ENCODE data around the gene PDE9A. TPM values are rescaled to one million over a fixed set of nuclear protein-coding genes. Genes with fewer than 3 reads are reported as not detected.

Gene PDE9A
- polyA plus RNA-seq, 1 experiment = 0.14 TPM

GRCh38 chr21:42704861-42705260 lies 51.4 kb downstream of the PDE9A start:
- no peak overlapping the region for H3K27ac ChIP-seq (ENCODE audit: low read depth, low read length)
- DNase-seq (ENCODE audit: low read depth, low spot score) = no peak
- POLR2A ChIA-PET = no interaction called here
- no peak overlapping the region for H3K4me3 ChIP-seq (ENCODE audit: low read depth, low read length)
- no peaks in the 10 kb centered on the region; the same call in 1 of the 2 replicates for H3K9me3 ChIP-seq (ENCODE audit: control insufficient read depth, insufficient read depth, low read length)
- CTCF ChIA-PET = no interaction called here
- H3K27me3 ChIP-seq (ENCODE audit: control insufficient read depth, insufficient read depth, low read length) = peaks cover 6% of the 10 kb centered on the region
- no peak for TF ChIP-seq CTCF (IDR thresholded peaks at IDR 0.05; ENCODE audit: low read depth, low read length)

- no peak overlapping the region for H3K4me3 ChIP-seq (ENCODE audit: low read depth, low read length)
- no peak overlapping the region for H3K27ac ChIP-seq (ENCODE audit: low read depth, low read length)
- no peak for DNase-seq (ENCODE audit: low read depth, low spot score)
- CTCF ChIA-PET = no interaction called here
- TF ChIP-seq CTCF (IDR thresholded peaks at IDR 0.05; ENCODE audit: low read depth, low read length) = no peak
- peaks cover 6% of the 10 kb centered on the region for H3K27me3 ChIP-seq (ENCODE audit: control insufficient read depth, insufficient read depth, low read length)
- H3K9me3 ChIP-seq (ENCODE audit: control insufficient read depth, insufficient read depth, low read length) = no peaks in the 10 kb centered on the region; the same call in 1 of the 2 replicates
- POLR2A ChIA-PET = no interaction called here
Measured at GRCh38 chr21:42705346-42705745, 51.9 kb downstream of the PDE9A start.

- no peak for TF ChIP-seq CTCF (IDR thresholded peaks at IDR 0.05; ENCODE audit: low read depth, low read length)
- ChIA-PET POLR2A (no interaction called here), CTCF (no interaction called here)
- H3K27ac ChIP-seq (ENCODE audit: low read depth, low read length) = no peak overlapping the region
- H3K4me3 ChIP-seq (ENCODE audit: low read depth, low read length) = no peak overlapping the region
- H3K27me3 ChIP-seq (ENCODE audit: control insufficient read depth, insufficient read depth, low read length) = peaks cover 6% of the 10 kb centered on the region
- no peak for DNase-seq (ENCODE audit: low read depth, low spot score)
- no peaks in the 10 kb centered on the region; the same call in 1 of the 2 replicates for H3K9me3 ChIP-seq (ENCODE audit: control insufficient read depth, insufficient read depth, low read length)
Measured at GRCh38 chr21:42705746-42706374, 52.4 kb downstream of the PDE9A start.

- POLR2A ChIA-PET = no interaction called here
Measured at GRCh38 chr21:42706765-42707164, 53.3 kb downstream of the PDE9A start.

More at GRCh38 chr21:42706765-42707164, 53.3 kb downstream of the PDE9A start:
- CTCF ChIA-PET = no interaction called here
- H3K27ac ChIP-seq (ENCODE audit: low read depth, low read length) = no peak overlapping the region
- DNase-seq (ENCODE audit: low read depth, low spot score) = no peak
- no peaks in the 10 kb centered on the region; the same call in 1 of the 2 replicates for H3K9me3 ChIP-seq (ENCODE audit: control insufficient read depth, insufficient read depth, low read length)
- no peak for TF ChIP-seq CTCF (IDR thresholded peaks at IDR 0.05; ENCODE audit: low read depth, low read length)
- peaks cover 6% of the 10 kb centered on the region for H3K27me3 ChIP-seq (ENCODE audit: control insufficient read depth, insufficient read depth, low read length)
- no peak overlapping the region for H3K4me3 ChIP-seq (ENCODE audit: low read depth, low read length)
